MCF 10A (cell line): ENCODE results near the gene DOCK9. TPM values are rescaled to one million over a fixed set of nuclear protein-coding genes. Genes with fewer than 3 reads are reported as not detected.

ENCODE experiments used
- BruUV-seq: library from RNA; stranded (reverse); fragments of 400-500 nt; replicated peaks from 2 replicates; lab custom pipeline; 2021; lab: Mats Ljungman, UMichigan
- CTCF ChIA-PET: fragments of 300-600 bp; sonication (Branson Sonifier 250); formaldehyde crosslinking; extraction: SDS; loops from one replicate; lab custom pipeline; 2021; ENCODE audit warnings: antibody characterized with exemption, inconsistent platforms; lab: Yijun Ruan, JAX
- POLR2A ChIA-PET: fragments of 300-600, 350-650 bp; sonication (Branson Sonifier 250); formaldehyde crosslinking; extraction: SDS; loops from one replicate; lab custom pipeline; 2020; ENCODE audit warnings: antibody characterized with exemption, inconsistent platforms; lab: Yijun Ruan, JAX
- DNase-seq: peaks from one replicate; pipeline ENCODE4 v3.0.0-alpha.2; 2018; ENCODE audit not compliant: unreplicated experiment
- H3K27ac Mint-ChIP-seq: one replicate; pipeline ENCODE4 v1.8.0; 2022; ENCODE audit warnings: mild to moderate bottlenecking, low read depth, mixed read lengths; ENCODE audit not compliant: unreplicated experiment
- H3K27me3 Mint-ChIP-seq: one replicate; pipeline ENCODE4 v1.8.0; 2022; ENCODE audit warnings: mixed read lengths; ENCODE audit not compliant: insufficient read depth, unreplicated experiment
- H3K36me3 Mint-ChIP-seq: one replicate; pipeline ENCODE4 v1.8.0; 2022; ENCODE audit warnings: mild to moderate bottlenecking, moderate library complexity, mixed read lengths; ENCODE audit not compliant: insufficient read depth, unreplicated experiment
- H3K4me1 Mint-ChIP-seq: one replicate; pipeline ENCODE4 v1.8.0; 2022; ENCODE audit warnings: mixed read lengths; ENCODE audit not compliant: insufficient read depth, unreplicated experiment
- H3K4me3 Mint-ChIP-seq: one replicate; pipeline ENCODE4 v1.8.0; 2022; ENCODE audit warnings: mild to moderate bottlenecking, moderate library complexity, mixed read lengths; ENCODE audit not compliant: unreplicated experiment
- H3K9me3 Mint-ChIP-seq: one replicate; pipeline ENCODE4 v1.8.0; 2022; ENCODE audit warnings: mixed read lengths; ENCODE audit not compliant: unreplicated experiment
- intact Hi-C: fragments of 100-400 bp; cut with micrococcal nuclease; formaldehyde crosslinking; loops from 2 replicates; pipeline ENCODE4 v1.14.1; 2022
- total RNA-seq: library from RNA; stranded (reverse); gene quantifications from 2 replicates; pipeline ENCODE4 v1.2.3, GENCODE V29; 2022
- TF ChIP-seq, protein P1 (sequence below): fragments of 200-600 bp; IDR thresholded peaks from one replicate; pipeline ENCODE4 v1.8.0; 2022; ENCODE audit warnings: antibody characterized with exemption, mild to moderate bottlenecking; ENCODE audit not compliant: unreplicated experiment

Gene DOCK9
- total RNA-seq, 1 experiment from 2014 or later, result 77.0 TPM

DNA sequence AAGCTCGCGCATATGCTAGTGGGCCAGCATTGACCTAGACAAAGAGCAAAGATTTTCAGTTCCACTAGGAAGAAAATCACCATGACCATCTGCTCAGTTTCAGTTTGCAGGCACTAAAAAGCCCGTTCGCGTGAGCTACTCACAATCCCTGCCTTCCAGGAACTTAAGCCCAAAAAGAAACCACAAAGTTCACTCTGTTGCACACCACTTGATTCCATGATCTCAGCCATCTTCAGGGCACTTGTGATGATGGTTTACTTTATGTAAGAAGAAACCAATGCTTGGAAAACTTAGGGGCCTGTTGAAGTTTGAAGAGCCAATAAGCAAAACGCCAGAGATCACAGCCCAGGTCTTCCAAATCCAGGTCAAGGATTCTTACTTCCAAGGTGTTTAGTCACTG is 180.4 kb downstream of the DOCK9 start:
- TF ChIP-seq, protein P1, sequence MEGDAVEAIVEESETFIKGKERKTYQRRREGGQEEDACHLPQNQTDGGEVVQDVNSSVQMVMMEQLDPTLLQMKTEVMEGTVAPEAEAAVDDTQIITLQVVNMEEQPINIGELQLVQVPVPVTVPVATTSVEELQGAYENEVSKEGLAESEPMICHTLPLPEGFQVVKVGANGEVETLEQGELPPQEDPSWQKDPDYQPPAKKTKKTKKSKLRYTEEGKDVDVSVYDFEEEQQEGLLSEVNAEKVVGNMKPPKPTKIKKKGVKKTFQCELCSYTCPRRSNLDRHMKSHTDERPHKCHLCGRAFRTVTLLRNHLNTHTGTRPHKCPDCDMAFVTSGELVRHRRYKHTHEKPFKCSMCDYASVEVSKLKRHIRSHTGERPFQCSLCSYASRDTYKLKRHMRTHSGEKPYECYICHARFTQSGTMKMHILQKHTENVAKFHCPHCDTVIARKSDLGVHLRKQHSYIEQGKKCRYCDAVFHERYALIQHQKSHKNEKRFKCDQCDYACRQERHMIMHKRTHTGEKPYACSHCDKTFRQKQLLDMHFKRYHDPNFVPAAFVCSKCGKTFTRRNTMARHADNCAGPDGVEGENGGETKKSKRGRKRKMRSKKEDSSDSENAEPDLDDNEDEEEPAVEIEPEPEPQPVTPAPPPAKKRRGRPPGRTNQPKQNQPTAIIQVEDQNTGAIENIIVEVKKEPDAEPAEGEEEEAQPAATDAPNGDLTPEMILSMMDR, result no peak
- Mint-ChIP-seq H3K27ac (no peak overlapping the region), H3K4me1 (no peaks in the 10 kb centered on the region), H3K36me3 (peaks cover 56% of the 10 kb centered on the region), H3K27me3 (no peaks in the 10 kb centered on the region), H3K9me3 (no peaks in the 10 kb centered on the region), H3K4me3 (no peak overlapping the region)
- ChIA-PET CTCF (no interaction called here), POLR2A (no interaction called here)
- no TSS peak for BruUV-seq
- DNase-seq, result no peak
- intact Hi-C loops, result no loop called here

DNA sequence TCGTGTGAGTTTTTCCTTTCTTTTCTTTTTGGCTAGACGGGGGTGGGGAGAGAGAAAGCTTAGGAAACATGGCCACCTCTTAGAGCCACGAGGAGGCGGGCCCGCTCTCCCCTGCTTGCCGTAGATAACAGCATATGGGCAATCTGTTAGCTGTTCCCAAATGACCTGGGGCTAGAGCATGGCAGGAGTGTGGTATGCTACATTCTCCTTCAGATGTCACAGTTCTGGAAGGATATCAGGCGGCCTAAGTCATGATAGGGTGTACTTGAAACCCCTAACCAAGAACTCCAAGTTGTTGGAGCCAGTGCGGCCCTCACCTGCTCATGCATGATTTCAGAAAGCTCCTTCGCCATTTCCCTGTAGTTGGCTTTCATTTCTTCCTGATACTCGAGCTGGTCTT is 181.1 kb downstream of the DOCK9 start:
- ChIA-PET POLR2A (no interaction called here), CTCF (interaction anchor here (0.6 kb wide), 1 partner anchor 997 kb away, joined by 3 read pairs; no protein-coding TSS in a partner anchor)
- H3K4me1 Mint-ChIP-seq, result no peaks in the 10 kb centered on the region
- H3K27ac Mint-ChIP-seq, result no peak overlapping the region
- DNase-seq, result no peak
- TF ChIP-seq, protein P1, result no peak
- no peaks in the 10 kb centered on the region for H3K27me3 Mint-ChIP-seq
- intact Hi-C loops, result no loop called here
- peaks cover 58% of the 10 kb centered on the region for H3K36me3 Mint-ChIP-seq
- H3K9me3 Mint-ChIP-seq, result no peaks in the 10 kb centered on the region
- no TSS peak for BruUV-seq
- H3K4me3 Mint-ChIP-seq, result no peak overlapping the region

DNA sequence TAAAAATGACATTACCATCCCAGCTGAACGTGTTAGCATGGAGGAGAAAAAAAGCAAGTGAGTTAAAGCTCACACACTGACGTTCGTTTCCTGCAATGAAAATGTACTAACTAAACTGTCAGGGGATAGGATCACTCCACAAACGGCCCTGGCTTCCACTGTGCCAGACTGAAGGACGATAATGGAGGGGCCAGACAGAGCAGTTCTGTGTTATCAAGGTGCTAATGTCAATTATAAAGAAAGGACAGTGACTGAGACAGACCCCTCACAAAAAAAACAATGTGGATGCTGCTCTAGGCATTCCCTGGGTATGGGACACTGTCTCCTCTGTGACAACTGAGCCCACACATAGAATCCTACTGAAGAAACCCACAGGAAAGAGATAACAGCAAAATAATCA is 181.7 kb downstream of the DOCK9 start:
- TF ChIP-seq, protein P1, result no peak
- Mint-ChIP-seq H3K4me1 (no peaks in the 10 kb centered on the region), H3K9me3 (no peaks in the 10 kb centered on the region), H3K36me3 (peaks cover 58% of the 10 kb centered on the region), H3K27me3 (no peaks in the 10 kb centered on the region), H3K4me3 (no peak overlapping the region), H3K27ac (no peak overlapping the region)
- ChIA-PET CTCF (interaction anchor here (0.6 to 0.9 kb wide), 3 partner anchors 18 to 143 kb away, joined by 3 to 4 read pairs (median 3); no protein-coding TSS in a partner anchor), POLR2A (no interaction called here)
- intact Hi-C loops, result no loop called here
- BruUV-seq, result no TSS peak
- DNase-seq, result no peak

DNA sequence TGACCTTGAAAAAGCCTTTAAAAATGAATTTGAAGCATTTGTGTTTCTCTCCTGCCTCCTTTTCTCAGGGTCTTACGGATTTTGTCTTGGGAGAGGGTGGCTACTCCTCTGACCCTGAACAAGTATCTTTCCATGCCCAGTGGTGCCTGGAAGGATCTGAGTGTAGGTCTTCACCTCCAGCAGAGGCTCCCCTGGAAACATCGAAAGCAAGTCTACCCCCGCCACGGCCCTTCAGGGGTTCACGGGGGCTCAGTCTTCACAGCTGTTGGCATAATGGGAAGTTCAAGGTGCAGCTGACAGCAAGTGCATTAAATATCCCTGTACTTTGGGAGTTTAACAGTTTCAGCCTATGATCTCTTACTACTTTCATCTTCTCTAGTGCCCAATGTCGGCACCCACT is 182.6 kb downstream of the DOCK9 start:
- CTCF ChIA-PET, result no interaction called here
- intact Hi-C loops, result no loop called here

More for the DNA sequence above, 182.6 kb downstream of the DOCK9 start:
- Mint-ChIP-seq H3K9me3 (no peaks in the 10 kb centered on the region), H3K27ac (no peak overlapping the region), H3K4me3 (no peak overlapping the region), H3K27me3 (no peaks in the 10 kb centered on the region), H3K4me1 (no peaks in the 10 kb centered on the region), H3K36me3 (peaks cover 58% of the 10 kb centered on the region)
- no peak for DNase-seq
- POLR2A ChIA-PET, result no interaction called here
- BruUV-seq, result no TSS peak
- TF ChIP-seq, protein P1, result no peak
